ENCODE data around the gene BRINP2.

BRINP2 gene

DNA sequence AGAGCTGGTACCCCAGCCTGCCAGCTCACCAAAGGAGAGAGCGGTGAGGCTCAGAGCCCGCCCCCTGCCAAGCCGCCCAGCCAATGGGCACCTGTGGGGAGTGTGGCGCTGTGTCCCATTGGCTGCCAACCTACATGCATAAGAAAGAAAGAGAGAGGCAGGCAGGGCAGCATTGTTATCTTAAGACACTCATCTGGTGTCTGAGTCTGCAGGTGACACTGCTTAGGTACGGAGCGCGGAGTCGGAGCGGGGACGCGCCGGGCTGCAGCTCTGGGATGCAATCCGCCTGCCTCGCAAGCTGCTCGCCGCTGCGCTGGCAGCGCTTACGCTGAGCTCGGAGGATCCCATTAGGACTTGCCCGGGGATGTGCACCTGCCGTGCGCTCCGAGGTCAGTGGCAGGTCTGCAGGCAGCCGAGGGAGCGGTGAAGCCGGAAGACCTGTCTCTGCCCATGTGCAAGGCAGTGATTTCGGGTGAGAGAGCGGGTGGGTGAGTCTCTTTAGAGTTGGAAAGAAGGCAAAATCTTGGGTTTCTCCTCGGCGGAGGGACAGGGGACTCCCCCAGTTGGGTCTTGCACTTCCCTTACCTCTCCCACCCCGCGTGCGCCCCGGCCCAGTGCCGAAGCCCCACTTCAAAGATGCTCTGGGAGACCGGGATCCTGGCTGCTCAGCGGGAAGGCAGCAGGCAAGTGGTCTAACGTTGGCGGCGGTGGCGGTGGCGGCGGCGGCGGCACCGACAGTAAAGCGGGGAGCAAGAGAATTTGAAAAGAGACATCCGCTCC is at the start of gene BRINP2:
BRINP2 (plus strand) TSS at position 203 of the 780 bp plus-strand sequence. CDS start 58,919 bp downstream, outside the sequence.
- peak; percentile 61 for DNase-seq (ENCODE audit: low spot score)

- no peak for DNase-seq (ENCODE audit: low spot score)
These were observed 48.1 kb upstream of the BRINP2 start for GRCh38 chr1:177122461-177123251.

DNA sequence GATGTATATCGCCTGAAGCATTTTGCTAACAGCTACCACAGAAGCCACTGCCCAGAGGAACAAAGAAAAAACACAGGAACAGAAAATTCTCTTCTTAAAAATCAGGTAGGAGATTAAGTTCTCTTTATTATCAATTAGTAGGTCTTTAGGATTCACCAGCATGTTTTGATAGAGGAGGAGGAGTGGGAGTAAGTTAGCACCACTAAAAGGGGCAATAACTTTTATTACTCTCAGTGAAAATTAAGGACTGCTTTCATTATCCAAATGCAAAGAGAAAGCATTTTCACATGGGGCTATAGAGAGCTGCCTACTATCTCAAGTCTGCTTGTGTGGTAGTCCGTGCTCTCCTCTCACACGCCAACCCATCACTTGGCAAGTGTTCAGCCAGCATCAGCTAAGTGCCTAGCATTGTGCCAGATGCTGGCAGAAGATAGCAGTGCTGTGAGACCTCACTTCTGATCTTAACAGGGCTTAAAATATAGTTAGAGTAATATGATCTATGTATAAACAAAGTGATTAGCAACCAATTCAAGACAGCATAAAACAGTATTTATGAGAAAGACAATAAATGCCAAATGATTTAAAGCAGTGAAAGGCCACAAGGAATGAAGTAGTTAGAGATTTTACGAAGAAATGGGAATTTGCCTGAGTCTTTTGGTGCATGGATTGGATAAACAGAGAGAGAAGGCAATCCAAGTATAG is 46.0 kb upstream of the BRINP2 start:
- no peak for DNase-seq (ENCODE audit: low spot score)

DNA sequence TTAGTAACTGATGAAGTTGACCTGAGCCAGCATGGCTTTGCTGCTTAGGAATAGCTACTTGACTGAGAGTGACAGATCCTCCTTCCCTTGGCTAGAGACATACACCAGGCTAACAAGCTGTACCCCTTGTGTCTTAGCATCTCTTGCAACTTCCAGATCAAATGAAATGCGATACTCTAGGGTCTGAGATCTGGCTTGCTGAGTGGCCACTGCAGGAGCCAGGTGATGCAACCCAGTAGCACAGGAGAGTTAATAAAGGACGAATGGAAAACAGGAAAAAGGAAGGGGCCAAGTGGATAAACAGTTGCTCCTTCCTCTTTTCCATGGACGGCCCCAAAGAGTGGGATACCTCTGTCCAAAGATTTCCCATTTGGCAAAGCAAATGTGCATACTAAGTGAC is 44.5 kb upstream of the BRINP2 start:
- DNase-seq (ENCODE audit: low spot score), result no peak

DNA sequence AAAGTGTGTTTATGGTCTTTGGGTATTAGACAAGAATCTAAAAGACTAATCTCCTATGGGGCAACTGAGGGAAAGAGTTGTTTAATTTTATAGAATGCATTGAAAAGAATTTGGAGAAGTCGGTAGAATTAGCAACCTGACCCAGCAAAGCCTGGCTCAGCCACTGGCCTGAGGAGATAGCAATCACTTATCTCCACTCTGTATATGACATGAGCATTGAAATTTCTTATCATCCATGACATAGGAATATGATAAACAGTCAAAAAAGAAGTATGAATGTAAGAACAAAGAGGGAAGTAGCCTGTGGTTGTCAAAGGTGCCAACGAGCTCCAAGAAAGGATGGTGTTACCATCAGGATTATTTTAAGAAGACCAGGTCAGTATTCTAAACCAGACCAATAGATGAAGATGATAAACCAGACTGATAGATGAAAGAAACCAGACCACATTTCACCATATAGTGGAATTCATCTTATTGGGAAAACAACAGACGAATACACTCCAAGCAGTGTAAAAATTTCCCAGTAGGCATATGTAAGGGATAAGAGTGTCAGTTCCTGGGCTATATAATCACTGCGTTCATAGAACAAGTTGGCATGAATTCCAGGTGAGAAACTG is 42.0 kb upstream of the BRINP2 start:
- no peak for DNase-seq (ENCODE audit: low spot score)

DNA sequence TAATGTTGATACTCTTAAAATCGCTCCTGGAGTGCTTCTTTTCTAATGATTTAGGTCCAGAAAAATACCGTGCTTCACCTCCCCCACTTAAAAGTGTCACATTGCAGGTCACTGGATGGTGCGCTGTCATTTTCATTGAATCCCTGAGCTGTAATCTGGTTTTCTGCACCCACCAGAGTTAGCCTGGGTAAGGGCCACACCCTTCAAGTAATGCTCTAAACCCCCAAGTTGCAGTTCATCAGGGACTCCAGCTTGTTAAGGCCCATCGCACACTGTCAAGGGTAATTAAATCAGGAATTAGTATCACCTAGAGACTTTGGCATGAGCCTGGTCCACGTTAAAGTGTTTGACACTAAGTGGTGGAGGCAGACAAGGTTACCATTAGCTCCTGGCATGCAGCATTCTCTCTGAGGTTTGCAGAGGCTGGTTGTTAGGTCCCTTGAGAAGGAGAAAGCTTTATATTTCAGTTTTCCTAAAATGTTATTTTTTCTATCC is 40.3 kb upstream of the BRINP2 start:
- DNase-seq (ENCODE audit: low spot score), result no peak

- no peak for DNase-seq (ENCODE audit: low spot score)
These were observed 39.0 kb upstream of the BRINP2 start for GRCh38 chr1:177131723-177132122.

GRCh38 chr1:177132141-177132540 is 38.6 kb upstream of the BRINP2 start:
- no peak for DNase-seq (ENCODE audit: low spot score)

- no peak for DNase-seq (ENCODE audit: low spot score)
These were observed 36.7 kb upstream of the BRINP2 start for GRCh38 chr1:177133977-177134538.

- DNase-seq (ENCODE audit: low spot score), result no peak
These were observed 35.5 kb upstream of the BRINP2 start for GRCh38 chr1:177135250-177135649.

GRCh38 chr1:177137814-177138213 is 32.9 kb upstream of the BRINP2 start:
- no peak for DNase-seq (ENCODE audit: low spot score)

DNA sequence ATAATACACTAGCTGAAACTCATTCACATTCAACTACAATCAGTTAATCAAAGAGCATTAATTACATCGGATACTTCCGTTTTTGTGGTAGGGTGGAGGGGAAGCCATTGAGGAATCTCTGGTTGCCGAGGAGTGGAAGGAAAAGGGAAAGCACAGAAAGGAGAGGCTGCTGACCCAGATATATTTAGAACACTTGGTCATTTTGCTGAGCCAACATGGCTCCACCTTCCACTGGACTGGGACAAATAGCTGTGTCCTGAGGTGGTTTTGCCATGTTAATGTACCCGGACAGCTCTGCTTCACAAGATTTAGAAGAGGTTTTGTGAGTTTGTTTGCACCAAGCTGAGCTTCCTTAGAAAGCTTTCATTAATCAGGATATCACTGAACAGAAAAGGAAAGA is 32.4 kb upstream of the BRINP2 start:
- no peak for DNase-seq (ENCODE audit: low spot score)

DNA sequence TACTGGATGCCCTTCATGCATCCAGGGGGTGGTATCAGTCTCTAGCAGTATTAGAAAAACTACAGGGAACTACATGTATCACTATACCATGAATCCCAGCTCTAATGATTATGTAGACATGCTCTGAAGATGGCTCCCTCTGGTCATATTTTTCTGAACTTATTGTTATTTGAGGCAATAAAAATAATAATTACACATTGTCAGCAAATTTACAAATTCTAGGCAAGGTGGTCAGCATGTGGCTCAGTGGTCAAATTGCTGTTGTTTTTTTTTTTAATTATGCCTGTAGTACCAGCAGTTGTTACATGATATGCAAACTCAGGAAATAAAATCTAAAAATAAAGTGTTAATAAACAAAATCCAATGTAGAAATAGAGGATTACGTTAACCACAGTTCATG is 28.7 kb upstream of the BRINP2 start:
- DNase-seq (ENCODE audit: low spot score), result no peak

DNA sequence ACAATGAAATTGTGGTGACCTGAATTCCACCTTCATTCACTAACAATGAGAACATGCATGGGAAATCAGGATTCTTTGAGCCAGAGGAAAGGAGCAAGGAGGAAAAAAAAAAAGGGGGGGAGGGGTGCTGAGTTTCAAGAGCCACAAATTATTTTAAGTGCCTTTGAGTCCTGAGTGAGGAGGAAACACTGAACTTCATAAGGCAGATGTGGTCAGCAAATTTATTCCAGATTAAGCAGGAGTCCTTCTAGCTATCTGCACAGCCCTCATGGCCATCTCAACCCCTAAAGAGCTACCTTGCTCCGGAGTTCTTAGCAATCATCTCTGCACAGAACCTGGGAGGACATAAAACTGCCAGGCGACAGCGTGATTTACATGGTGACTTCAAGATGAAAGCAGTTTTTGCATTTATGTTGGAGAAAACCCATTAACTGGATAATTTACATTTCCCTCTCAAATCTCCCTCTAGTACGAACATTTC is 27.9 kb upstream of the BRINP2 start:
- no peak for DNase-seq (ENCODE audit: low spot score)

GRCh38 chr1:177145106-177146070 is 25.4 kb upstream of the BRINP2 start:
- no peak for DNase-seq (ENCODE audit: low spot score)

- DNase-seq (ENCODE audit: low spot score), result no peak
These were observed 24.3 kb upstream of the BRINP2 start for GRCh38 chr1:177146499-177146898.

- no peak for DNase-seq (ENCODE audit: low spot score)
These were observed 8.5 kb upstream of the BRINP2 start for GRCh38 chr1:177162243-177162642.

- DNase-seq (ENCODE audit: low spot score), result no peak
These were observed 6.8 kb upstream of the BRINP2 start for GRCh38 chr1:177163844-177164379.

- DNase-seq (ENCODE audit: low spot score), result peak; percentile 42
These were observed 6.2 kb upstream of the BRINP2 start, which contains the start of gene ASTN1 for GRCh38 chr1:177164380-177165068. Gene ASTN1, minus strand, starts transcription at chr1:177164712. Its CDS starts 36 bp downstream, at chr1:177164676.
